ENCODE results near the gene IPCEF1. TPM values are rescaled to one million over a fixed set of nuclear protein-coding genes. Genes with fewer than 3 reads are reported as not detected.

The IPCEF1 gene
- total and polyA plus RNA-seq, 2 experiments from 2014 or later: not detected

- Histone ChIP-seq H4K20me1 (ENCODE audit: insufficient read depth) (no peaks in the 10 kb centered on the region), H3K9me3 (ENCODE audit: low read depth) (no peaks in the 10 kb centered on the region), H3K36me3 (ENCODE audit: low read depth) (no peaks in the 10 kb centered on the region), H3K4me1 (ENCODE audit: insufficient read depth) (no peaks in the 10 kb centered on the region), H3K4me3 (no peak overlapping the region), H3K9ac (no peak overlapping the region), H3K27me3 (replicated peaks; ENCODE audit: insufficient read depth) (no peaks in the 10 kb centered on the region), H3K9me2 (ENCODE audit: insufficient read depth) (no peaks in the 10 kb centered on the region), H3K4me2 (ENCODE audit: unreplicated experiment) (no peak overlapping the region), H3K27ac (no peak overlapping the region), H3K79me2 (ENCODE audit: insufficient read depth) (no peaks in the 10 kb centered on the region), H2AFZ (no peak overlapping the region), H3F3A (ENCODE audit: insufficient read depth) (no peaks in the 10 kb centered on the region)
- no peak for TF ChIP-seq EZH2phosphoT487 (IDR thresholded peaks at IDR 0.05; ENCODE audit: insufficient read depth, low read depth)
- TF ChIP-seq EZH2 (IDR thresholded peaks at IDR 0.05; ENCODE audit: insufficient read depth, poor library complexity, severe bottlenecking): no peak
- WGBS, 2 experiments (ENCODE audit: low coverage in 1 of 2, low lambda C conversion rate in 2 of 2, missing lambda C conversion rate in 2 of 2): 28 to 31% methylated on average over 3 of the region's 3 CpGs
- peak; percentile 6 for DNase-seq
- in situ Hi-C loops (cut with MboI): no loop called here
Measured at GRCh38 chr6:154252678-154253077, 103.9 kb downstream of the IPCEF1 start.

DNA sequence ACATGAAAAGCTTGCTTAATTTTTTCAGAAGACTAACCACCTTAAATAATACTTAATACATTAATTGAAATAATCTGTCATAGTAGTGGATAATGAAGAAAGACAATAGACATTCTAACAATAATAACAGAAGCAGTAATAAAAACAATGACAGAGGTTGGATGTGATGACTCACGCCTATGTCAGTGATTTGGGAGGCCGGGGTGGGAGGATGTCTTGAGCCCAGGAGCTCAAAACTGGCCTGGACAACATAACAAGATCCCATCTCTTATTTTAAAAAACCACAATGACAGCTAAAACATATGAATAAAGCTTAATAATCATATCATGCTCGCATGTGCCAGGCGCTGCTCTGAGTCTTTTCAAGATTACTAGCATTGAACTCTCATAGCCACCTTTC lies 105.5 kb downstream of the IPCEF1 start:
- no peaks in the 10 kb centered on the region for H3K4me1 ChIP-seq (ENCODE audit: insufficient read depth)
- no peaks in the 10 kb centered on the region for H3F3A ChIP-seq (ENCODE audit: insufficient read depth)
- no peaks in the 10 kb centered on the region for H3K9me3 ChIP-seq (ENCODE audit: low read depth)
- no peaks in the 10 kb centered on the region for H3K79me2 ChIP-seq (ENCODE audit: insufficient read depth)
- no peaks in the 10 kb centered on the region for H4K20me1 ChIP-seq (ENCODE audit: insufficient read depth)
- H3K4me2 ChIP-seq (ENCODE audit: unreplicated experiment): no peak overlapping the region
- TF ChIP-seq EZH2phosphoT487 (IDR thresholded peaks at IDR 0.05; ENCODE audit: insufficient read depth, low read depth) (no peak), EZH2 (IDR thresholded peaks at IDR 0.05; ENCODE audit: insufficient read depth, poor library complexity, severe bottlenecking) (no peak)
- no peaks in the 10 kb centered on the region for H3K36me3 ChIP-seq (ENCODE audit: low read depth)
- H3K9me2 ChIP-seq (ENCODE audit: insufficient read depth): no peaks in the 10 kb centered on the region
- no peaks in the 10 kb centered on the region for H3K27me3 ChIP-seq (replicated peaks; ENCODE audit: insufficient read depth)
- in situ Hi-C loops (cut with MboI): no loop called here
- WGBS, 2 experiments (ENCODE audit: low coverage in 1 of 2, low lambda C conversion rate in 2 of 2, missing lambda C conversion rate in 2 of 2): 60 to 64% methylated on average over 4 of the region's 4 CpGs
- no peak overlapping the region for H3K4me3 ChIP-seq
- H2AFZ ChIP-seq: no peak overlapping the region
- peak; percentile 2 for DNase-seq
- no peak overlapping the region for H3K9ac ChIP-seq
- H3K27ac ChIP-seq: no peak overlapping the region

DNA sequence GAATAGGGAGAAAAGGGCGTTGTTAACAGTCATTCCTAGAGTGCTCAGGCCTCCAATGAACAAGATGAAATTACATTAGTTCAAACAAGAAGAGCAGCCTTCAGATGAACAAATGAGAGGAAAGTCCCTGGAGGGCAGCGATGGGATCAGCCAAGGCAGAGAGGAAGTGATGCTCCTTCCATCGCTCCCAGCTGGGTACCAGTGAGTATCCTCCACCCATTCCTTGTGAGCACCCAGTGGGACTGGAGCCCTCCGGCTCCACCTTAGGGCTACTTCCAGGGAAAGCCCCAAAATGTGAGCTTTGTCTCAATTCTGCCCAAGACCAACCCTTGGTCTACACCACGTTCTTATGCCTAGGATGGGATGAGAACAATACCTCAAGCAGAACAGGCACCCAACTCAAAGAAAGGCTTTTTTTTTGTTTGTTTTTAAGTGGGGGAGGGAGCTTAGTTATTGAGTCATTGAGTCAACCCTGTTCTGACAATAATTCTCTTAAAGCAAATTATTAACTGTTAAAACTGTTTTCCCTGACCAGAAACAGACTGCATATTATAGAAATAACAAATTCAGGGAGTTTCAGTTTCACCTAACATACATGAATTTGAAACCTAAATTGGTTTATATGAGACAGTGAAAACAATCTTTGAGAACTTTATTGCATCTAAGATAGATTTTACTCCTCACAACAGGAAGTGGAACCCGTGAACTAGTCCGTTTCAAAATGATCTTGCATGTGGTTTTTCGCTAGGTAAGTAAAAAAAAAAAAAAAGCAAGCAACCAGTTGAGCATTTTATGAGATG lies 106.9 kb downstream of the IPCEF1 start:
- 56 to 57% methylated on average over 8 of the region's 8 CpGs for WGBS, 2 experiments (ENCODE audit: low coverage in 1 of 2, low lambda C conversion rate in 2 of 2, missing lambda C conversion rate in 2 of 2)
- DNase-seq: no peak
- no peak overlapping the region for H3K27ac ChIP-seq

DNA sequence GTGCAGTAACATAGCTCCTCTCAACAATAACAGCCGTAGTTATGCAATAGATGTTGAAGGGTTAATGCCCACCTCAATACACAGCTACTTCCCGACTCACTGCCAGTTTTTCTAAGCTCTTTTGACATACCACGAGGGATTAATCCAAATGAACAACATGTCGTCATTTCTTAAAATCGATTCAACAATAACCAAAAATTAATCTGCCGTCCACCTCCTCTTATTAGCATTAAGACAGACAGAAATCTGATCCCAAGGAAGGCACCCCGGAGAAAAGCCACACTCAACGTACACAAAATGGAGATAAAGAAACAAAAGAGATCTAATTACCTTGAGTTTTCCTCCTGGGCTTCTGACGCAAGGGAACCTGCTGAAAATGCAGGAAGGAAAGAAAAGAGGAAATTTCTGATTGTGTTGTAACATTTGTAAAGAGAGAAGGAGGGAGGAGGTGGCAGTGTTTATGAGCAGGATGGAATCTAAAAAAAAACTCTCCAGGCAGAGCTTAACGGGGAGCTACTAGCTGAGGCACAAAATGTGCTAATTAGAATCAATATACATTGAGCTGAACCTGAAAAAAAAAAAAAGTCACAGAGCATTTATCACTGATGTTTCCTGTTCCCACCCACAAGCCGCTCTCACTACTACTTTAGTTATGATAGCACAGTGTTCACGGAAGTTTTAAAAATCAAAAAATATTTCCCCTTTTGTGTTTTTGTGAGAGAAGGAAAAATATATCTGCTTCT lies 109.3 kb downstream of the IPCEF1 start:
- Histone ChIP-seq H2AFZ (no peak overlapping the region), H3K9ac (no peak overlapping the region), H3F3A (ENCODE audit: insufficient read depth) (no peaks in the 10 kb centered on the region), H3K4me3 (no peak overlapping the region), H3K4me2 (ENCODE audit: unreplicated experiment) (no peak overlapping the region), H3K4me1 (ENCODE audit: insufficient read depth) (no peaks in the 10 kb centered on the region), H3K79me2 (ENCODE audit: insufficient read depth) (no peaks in the 10 kb centered on the region), H3K27ac (no peak overlapping the region), H3K27me3 (replicated peaks; ENCODE audit: insufficient read depth) (no peaks in the 10 kb centered on the region), H4K20me1 (ENCODE audit: insufficient read depth) (no peaks in the 10 kb centered on the region), H3K9me3 (ENCODE audit: low read depth) (no peaks in the 10 kb centered on the region), H3K9me2 (ENCODE audit: insufficient read depth) (no peaks in the 10 kb centered on the region), H3K36me3 (ENCODE audit: low read depth) (no peaks in the 10 kb centered on the region)
- no peak for DNase-seq
- in situ Hi-C loops (cut with MboI): no loop called here
- WGBS, 2 experiments (ENCODE audit: low coverage in 1 of 2, low lambda C conversion rate in 2 of 2, missing lambda C conversion rate in 2 of 2): 36% methylated on average over 12 of the region's 12 CpGs
- no peak for TF ChIP-seq EZH2 (IDR thresholded peaks at IDR 0.05; ENCODE audit: insufficient read depth, poor library complexity, severe bottlenecking)
- no peak for TF ChIP-seq EZH2phosphoT487 (IDR thresholded peaks at IDR 0.05; ENCODE audit: insufficient read depth, low read depth)

More for the DNA sequence above, 106.9 kb downstream of the IPCEF1 start:
- no peaks in the 10 kb centered on the region for H3K79me2 ChIP-seq (ENCODE audit: insufficient read depth)
- H3F3A ChIP-seq (ENCODE audit: insufficient read depth): no peaks in the 10 kb centered on the region
- H4K20me1 ChIP-seq (ENCODE audit: insufficient read depth): no peaks in the 10 kb centered on the region
- in situ Hi-C loops (cut with MboI): no loop called here
- H2AFZ ChIP-seq: no peak overlapping the region
- H3K9ac ChIP-seq: no peak overlapping the region
- no peak for TF ChIP-seq EZH2 (IDR thresholded peaks at IDR 0.05; ENCODE audit: insufficient read depth, poor library complexity, severe bottlenecking)
- TF ChIP-seq EZH2phosphoT487 (IDR thresholded peaks at IDR 0.05; ENCODE audit: insufficient read depth, low read depth): no peak
- H3K36me3 ChIP-seq (ENCODE audit: low read depth): no peaks in the 10 kb centered on the region
- no peak overlapping the region for H3K4me3 ChIP-seq
- H3K27me3 ChIP-seq (replicated peaks; ENCODE audit: insufficient read depth): no peaks in the 10 kb centered on the region
- no peak overlapping the region for H3K4me2 ChIP-seq (ENCODE audit: unreplicated experiment)
- H3K9me3 ChIP-seq (ENCODE audit: low read depth): no peaks in the 10 kb centered on the region
- no peaks in the 10 kb centered on the region for H3K9me2 ChIP-seq (ENCODE audit: insufficient read depth)
- H3K4me1 ChIP-seq (ENCODE audit: insufficient read depth): no peaks in the 10 kb centered on the region

Measured in GM23248 (cell line).